ENCODE results near the gene KLHDC8B.

Gene KLHDC8B

GRCh38 chr3:49171119-49171774 is at the start of gene KLHDC8B:
KLHDC8B (plus strand) TSS chr3:49171598; CDS start chr3:49172770, 1,172 bp downstream.
- TF ChIP-seq CTCF (conservative IDR thresholded peaks at IDR 0.05; ENCODE audit: low read depth): peak; percentile 93
- H3K27ac ChIP-seq: peak within 1 kb of the TSS; percentile 86
- CTCF ChIA-PET: interaction anchor here (0.6 to 1.6 kb wide), 6 partner anchors 74 to 189 kb away, joined by 3 to 5 read pairs (median 3); no protein-coding TSS in a partner anchor
- POLR2A ChIA-PET (ENCODE audit: low non-redundant PET): no interaction called here
- peak; percentile 72 for DNase-seq (ENCODE audit: low spot score)

DNA sequence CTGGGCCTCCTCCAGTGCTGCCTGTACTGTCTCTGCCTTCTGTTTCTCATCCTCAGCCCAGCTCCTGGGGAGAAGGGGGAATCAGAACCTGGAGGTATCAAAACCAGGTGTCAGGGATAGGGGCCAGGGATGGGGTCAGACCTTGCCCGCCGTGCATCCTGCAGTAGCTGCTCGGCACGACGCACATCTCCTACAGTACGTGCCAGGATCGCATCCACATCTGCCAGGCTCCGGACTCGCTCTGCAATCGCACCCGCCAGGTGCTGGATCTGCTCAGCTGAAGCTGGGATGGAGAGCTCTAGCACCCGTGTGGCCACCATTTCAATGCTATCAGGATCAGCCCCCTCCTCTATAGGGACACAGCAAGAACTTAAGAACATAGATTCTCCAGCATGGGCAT is 49.4 kb upstream of the KLHDC8B start:
- ChIA-PET CTCF (no interaction called here), POLR2A (ENCODE audit: low non-redundant PET) (no interaction called here)
- peak overlapping the region; percentile 95 for H3K27ac ChIP-seq
- no peak for TF ChIP-seq CTCF (conservative IDR thresholded peaks at IDR 0.05; ENCODE audit: low read depth)
- DNase-seq (ENCODE audit: low spot score): no peak

- TF ChIP-seq CTCF (conservative IDR thresholded peaks at IDR 0.05; ENCODE audit: low read depth): no peak
- DNase-seq (ENCODE audit: low spot score): no peak
- no peak overlapping the region; the same call in 1 of the 2 replicates for H3K27ac ChIP-seq
- POLR2A ChIA-PET (ENCODE audit: low non-redundant PET): no interaction called here
- CTCF ChIA-PET: no interaction called here
These were observed 48.9 kb upstream of the KLHDC8B start for GRCh38 chr3:49122451-49122850.

- ChIA-PET CTCF (no interaction called here), POLR2A (ENCODE audit: low non-redundant PET) (no interaction called here)
- H3K27ac ChIP-seq: no peak overlapping the region; the same call in 1 of the 2 replicates
- no peak for TF ChIP-seq CTCF (conservative IDR thresholded peaks at IDR 0.05; ENCODE audit: low read depth)
- DNase-seq (ENCODE audit: low spot score): no peak
These were observed 48.4 kb upstream of the KLHDC8B start for GRCh38 chr3:49122886-49123545.

DNA sequence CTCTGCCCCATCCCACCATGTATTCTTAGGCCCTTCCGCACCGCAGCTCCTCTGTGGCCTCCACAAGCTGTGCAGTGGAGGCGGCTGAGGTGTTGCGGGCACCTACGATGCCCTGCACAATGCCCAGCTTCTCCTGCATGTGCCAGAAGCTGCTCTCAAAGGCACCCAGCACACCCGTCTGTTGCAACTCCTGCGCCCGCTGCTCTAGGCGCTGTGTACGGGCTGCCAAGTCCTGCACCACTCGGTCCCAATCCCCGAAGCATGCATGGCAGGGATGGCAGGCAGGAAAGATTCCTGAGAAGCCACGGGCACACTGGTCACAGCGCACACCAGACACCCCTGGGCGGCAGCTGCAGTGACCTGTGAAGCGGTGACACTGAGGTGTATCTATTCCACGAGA is 47.7 kb upstream of the KLHDC8B start:
- CTCF ChIA-PET: no interaction called here
- DNase-seq (ENCODE audit: low spot score): no peak
- TF ChIP-seq CTCF (conservative IDR thresholded peaks at IDR 0.05; ENCODE audit: low read depth): no peak
- no peak overlapping the region for H3K27ac ChIP-seq
- POLR2A ChIA-PET (ENCODE audit: low non-redundant PET): no interaction called here

GRCh38 chr3:49124203-49124602 is 47.2 kb upstream of the KLHDC8B start:
- TF ChIP-seq CTCF (conservative IDR thresholded peaks at IDR 0.05; ENCODE audit: low read depth): no peak
- ChIA-PET CTCF (no interaction called here), POLR2A (ENCODE audit: low non-redundant PET) (no interaction called here)
- H3K27ac ChIP-seq: no peak overlapping the region
- no peak for DNase-seq (ENCODE audit: low spot score)
